Measurements from ENCODE around the gene PSMA4.

GRCh38 chr15:78501857-78502256 is 38.4 kb upstream of the PSMA4 start:
- TF ChIP-seq POLR2A (IDR thresholded peaks at IDR 0.05; ENCODE audit: low read depth, low read length): no peak
- no peak for TF ChIP-seq POLR2AphosphoS5 (IDR thresholded peaks at IDR 0.05; ENCODE audit: low read depth, low read length)
- no peak for TF ChIP-seq SPI1 (IDR thresholded peaks at IDR 0.05; ENCODE audit: low read depth, low read length)

All from GM12891 (cell line).